A549 (cell line): ENCODE data around the gene CPLX1.
"Not testable (repeated sequence)": the region's sequence is repeated elsewhere in the genome, so short reads cannot be mapped to it uniquely, and the experiment has no call there.

Experiments
- HDAC2 ChIP-seq: fragments of 200-600 bp; sonication (generic); IDR thresholded peaks from 2 replicates; pipeline ENCODE4 v1.6.1; 2016
- JUN ChIP-seq, 2 experiments: fragments of >200 bp; sonication (Bioruptor Twin); formaldehyde crosslinking; IDR thresholded peaks; 2 replicates in 1 of 2; 3 replicates in 1 of 2; pipeline ENCODE4 v1.6.1; 2016 to 2017
- POLR2A ChIP-seq: IDR thresholded peaks from 2 replicates; pipeline ENCODE4 v1.6.1; 2012; ENCODE audit warnings: mild to moderate bottlenecking, low read length
- TF ChIP-seq, protein P1 (sequence below): fragments of >200 bp; sonication (Bioruptor Twin); formaldehyde crosslinking; IDR thresholded peaks from 3 replicates; pipeline ENCODE4 v1.5.1; 2016

DNA sequence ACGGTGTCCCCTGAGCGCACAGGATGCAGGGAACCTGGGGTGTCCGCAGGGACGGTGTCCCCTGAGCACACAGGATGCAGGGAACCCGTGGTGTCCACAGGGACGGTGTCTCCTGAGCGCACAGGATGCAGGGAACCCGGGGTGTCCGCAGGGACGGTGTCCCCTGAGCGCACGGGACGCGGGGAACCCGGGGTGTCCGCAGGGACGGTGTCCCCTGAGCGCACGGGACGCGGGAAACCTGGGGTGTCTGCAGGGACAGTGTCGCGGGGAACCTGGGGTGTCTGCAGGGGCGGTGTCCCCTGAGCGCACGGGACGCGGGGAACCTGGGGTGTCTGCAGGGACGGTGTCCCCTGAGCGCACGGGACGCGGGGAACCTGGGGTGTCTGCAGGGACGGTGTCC is 89.4 kb downstream of the CPLX1 start:
- TF ChIP-seq, protein P1, sequence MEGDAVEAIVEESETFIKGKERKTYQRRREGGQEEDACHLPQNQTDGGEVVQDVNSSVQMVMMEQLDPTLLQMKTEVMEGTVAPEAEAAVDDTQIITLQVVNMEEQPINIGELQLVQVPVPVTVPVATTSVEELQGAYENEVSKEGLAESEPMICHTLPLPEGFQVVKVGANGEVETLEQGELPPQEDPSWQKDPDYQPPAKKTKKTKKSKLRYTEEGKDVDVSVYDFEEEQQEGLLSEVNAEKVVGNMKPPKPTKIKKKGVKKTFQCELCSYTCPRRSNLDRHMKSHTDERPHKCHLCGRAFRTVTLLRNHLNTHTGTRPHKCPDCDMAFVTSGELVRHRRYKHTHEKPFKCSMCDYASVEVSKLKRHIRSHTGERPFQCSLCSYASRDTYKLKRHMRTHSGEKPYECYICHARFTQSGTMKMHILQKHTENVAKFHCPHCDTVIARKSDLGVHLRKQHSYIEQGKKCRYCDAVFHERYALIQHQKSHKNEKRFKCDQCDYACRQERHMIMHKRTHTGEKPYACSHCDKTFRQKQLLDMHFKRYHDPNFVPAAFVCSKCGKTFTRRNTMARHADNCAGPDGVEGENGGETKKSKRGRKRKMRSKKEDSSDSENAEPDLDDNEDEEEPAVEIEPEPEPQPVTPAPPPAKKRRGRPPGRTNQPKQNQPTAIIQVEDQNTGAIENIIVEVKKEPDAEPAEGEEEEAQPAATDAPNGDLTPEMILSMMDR: not testable (repeated sequence)
- TF ChIP-seq JUN (IDR thresholded peaks at IDR 0.05); POLR2A; HDAC2: not testable (repeated sequence)
